ENCODE measurements around the gene TOM1L2.
A peak's percentile ranks its signal among the peaks of the same experiment; 100 is the strongest.

The TOM1L2 gene

DNA sequence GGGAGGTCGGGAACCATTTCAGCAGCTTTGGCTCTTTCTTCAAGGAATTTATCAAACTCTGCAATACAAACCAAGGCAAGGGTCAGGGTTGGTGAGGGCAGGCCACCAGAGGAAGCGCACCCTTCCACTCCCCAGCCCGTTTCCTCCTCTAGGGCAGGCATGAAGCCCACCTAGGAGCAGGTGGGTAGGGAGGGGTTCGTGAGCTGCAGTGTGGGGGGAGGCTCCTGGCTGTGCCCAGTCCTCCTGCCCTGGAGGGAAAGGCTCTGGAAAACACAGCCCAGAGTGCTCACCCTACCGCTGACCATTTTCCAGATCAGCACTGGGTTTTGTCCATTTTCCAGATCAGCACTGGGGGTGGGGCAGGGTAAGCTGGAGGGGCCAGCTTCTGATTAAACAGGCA is 124.5 kb downstream of the TOM1L2 start:
- peak overlapping the region in 7 of 11 experiments; percentile 15 to 78 (median 24); a peak in 8 of 22 replicates for H3K9ac ChIP-seq
- H3K9me3 ChIP-seq (replicated peaks in 1 of 11) = no peaks in the 10 kb centered on the region
- peaks cover 0 to 12% (median 0%) of the 10 kb centered on the region in 11 experiments; a peak in 1 of 22 replicates for H3K36me3 ChIP-seq
- no peaks in the 10 kb centered on the region for H3K27me3 ChIP-seq
- peaks cover 66 to 90% (median 83%) of the 10 kb centered on the region in 10 experiments for H3K4me1 ChIP-seq
- peak overlapping the region in 7 of 11 experiments; percentile 38 to 92 (median 87); a peak in 10 of 22 replicates for H3K27ac ChIP-seq
- peak overlapping the region; percentile 76 to 95 (median 90); a peak in 20 of 22 replicates for H3K4me2 ChIP-seq
- no peak for TF ChIP-seq Cebpa-rat (IDR thresholded peaks at IDR 0.05)
- H4K20me1 ChIP-seq = no peaks in the 10 kb centered on the region
- H3K4me3 ChIP-seq = no peak overlapping the region

DNA sequence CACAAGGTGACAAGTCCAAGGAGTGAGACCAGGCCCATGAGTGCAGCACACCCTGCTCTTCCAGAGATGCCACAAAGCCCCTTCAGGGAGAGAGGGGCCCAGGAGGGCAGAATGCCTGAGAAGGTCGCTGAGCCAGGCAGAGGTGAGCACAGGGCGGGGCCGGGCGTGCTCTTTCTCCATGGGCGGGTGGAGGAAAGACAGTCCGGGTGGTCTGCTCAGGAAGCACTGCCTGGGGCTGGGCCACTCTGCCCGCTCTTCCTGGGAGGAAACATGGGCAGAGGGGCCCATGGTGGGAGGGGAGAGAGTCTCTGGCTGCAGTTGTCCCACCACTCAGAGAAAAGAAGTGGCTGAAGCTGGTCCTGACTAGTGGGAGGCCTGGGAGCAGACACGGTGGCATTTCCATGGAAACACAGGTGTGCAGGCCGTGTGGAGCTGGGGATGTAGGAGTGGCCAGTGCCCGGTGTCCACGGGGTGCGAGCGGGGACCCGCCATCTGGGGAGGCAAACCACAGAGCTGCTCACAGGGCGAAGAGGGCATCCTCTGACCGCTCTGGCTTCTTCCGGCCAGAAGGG is 125.0 kb downstream of the TOM1L2 start:
- Histone ChIP-seq H3K27ac (peak overlapping the region in 5 of 11 experiments; percentile 38 to 92 (median 90); a peak in 4 of 22 replicates), H4K20me1 (no peaks in the 10 kb centered on the region), H3K9ac (peak overlapping the region in 7 of 11 experiments; percentile 15 to 76 (median 32); a peak in 8 of 22 replicates), H3K27me3 (no peaks in the 10 kb centered on the region), H3K9me3 (replicated peaks in 1 of 11) (no peaks in the 10 kb centered on the region), H3K36me3 (peaks cover 0 to 12% (median 0%) of the 10 kb centered on the region in 11 experiments; a peak in 1 of 22 replicates), H3K4me3 (no peak overlapping the region), H3K4me2 (peak overlapping the region; percentile 76 to 95 (median 90); a peak in 20 of 22 replicates), H3K4me1 (peaks cover 69 to 95% (median 87%) of the 10 kb centered on the region in 10 experiments)
- no peak for TF ChIP-seq Cebpa-rat (IDR thresholded peaks at IDR 0.05)

DNA sequence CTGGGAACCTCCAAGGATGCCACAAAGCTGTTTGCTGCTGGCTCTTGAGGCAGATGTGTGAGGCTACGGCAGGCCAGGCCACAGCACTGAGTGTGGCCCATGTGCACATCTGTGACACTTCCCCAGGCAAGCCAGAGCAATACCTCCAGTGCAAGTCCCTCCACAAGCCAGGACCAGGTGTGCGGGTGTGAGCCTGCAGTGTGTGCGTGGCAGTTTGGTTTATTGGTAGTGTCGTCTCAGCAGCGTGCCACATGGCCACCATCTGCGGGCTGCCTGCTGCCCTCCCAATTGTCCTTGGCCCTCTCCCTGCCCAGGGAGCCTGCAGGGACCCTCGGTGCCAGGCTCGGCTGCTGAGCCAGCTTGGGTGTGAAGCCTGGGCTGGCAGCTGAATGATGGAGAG is 125.6 kb downstream of the TOM1L2 start:
- Histone ChIP-seq H3K4me2 (peak overlapping the region; percentile 76 to 95 (median 90); a peak in 19 of 22 replicates), H3K4me1 (peaks cover 69 to 95% (median 86%) of the 10 kb centered on the region in 10 experiments), H3K9me3 (replicated peaks in 1 of 11) (no peaks in the 10 kb centered on the region), H3K4me3 (no peak overlapping the region), H4K20me1 (no peaks in the 10 kb centered on the region), H3K27me3 (no peaks in the 10 kb centered on the region), H3K9ac (peak overlapping the region in 4 of 11 experiments; percentile 7 to 76 (median 25); a peak in 4 of 22 replicates), H3K27ac (peak overlapping the region in 2 of 11 experiments; percentile 2 to 90; a peak in 1 of 22 replicates), H3K36me3 (peaks cover 0 to 12% (median 0%) of the 10 kb centered on the region in 11 experiments; a peak in 1 of 22 replicates)
- no peak for TF ChIP-seq Cebpa-rat (IDR thresholded peaks at IDR 0.05)

DNA sequence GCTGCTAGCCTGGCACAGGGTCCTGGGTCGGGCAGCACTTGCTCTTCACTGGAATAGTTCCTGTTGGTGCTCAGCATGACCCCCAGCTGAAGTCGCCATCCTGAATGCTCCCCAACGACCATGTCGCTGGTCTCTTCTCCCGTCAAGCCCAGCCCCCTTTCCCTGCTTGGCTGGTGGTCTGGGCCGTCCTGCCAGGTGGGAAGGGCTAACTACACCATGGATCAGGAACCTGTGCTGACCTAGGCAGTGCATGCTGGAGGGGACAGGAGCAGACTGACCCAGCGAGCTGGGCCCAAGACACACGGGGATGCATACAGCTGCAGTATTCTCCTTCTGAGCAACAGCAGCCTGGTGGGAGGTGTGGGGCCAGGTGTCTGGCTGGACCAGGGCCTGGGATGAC is 126.2 kb downstream of the TOM1L2 start:
- H3K36me3 ChIP-seq = peaks cover 0 to 12% (median 0%) of the 10 kb centered on the region in 11 experiments; a peak in 1 of 22 replicates
- H4K20me1 ChIP-seq = no peaks in the 10 kb centered on the region
- no peaks in the 10 kb centered on the region for H3K9me3 ChIP-seq (replicated peaks in 1 of 11)
- H3K27ac ChIP-seq = peak overlapping the region in 1 of 11 experiments; percentile 2; a peak in 2 of 22 replicates
- peak overlapping the region in 7 of 11 experiments; percentile 5 to 95 (median 76); a peak in 7 of 22 replicates for H3K4me2 ChIP-seq
- H3K9ac ChIP-seq = peak overlapping the region in 4 of 11 experiments; percentile 7 to 23 (median 16); a peak in 3 of 22 replicates
- no peak overlapping the region for H3K4me3 ChIP-seq
- TF ChIP-seq Cebpa-rat (IDR thresholded peaks at IDR 0.05) = no peak
- no peaks in the 10 kb centered on the region for H3K27me3 ChIP-seq
- peaks cover 69 to 95% (median 86%) of the 10 kb centered on the region in 10 experiments for H3K4me1 ChIP-seq

DNA sequence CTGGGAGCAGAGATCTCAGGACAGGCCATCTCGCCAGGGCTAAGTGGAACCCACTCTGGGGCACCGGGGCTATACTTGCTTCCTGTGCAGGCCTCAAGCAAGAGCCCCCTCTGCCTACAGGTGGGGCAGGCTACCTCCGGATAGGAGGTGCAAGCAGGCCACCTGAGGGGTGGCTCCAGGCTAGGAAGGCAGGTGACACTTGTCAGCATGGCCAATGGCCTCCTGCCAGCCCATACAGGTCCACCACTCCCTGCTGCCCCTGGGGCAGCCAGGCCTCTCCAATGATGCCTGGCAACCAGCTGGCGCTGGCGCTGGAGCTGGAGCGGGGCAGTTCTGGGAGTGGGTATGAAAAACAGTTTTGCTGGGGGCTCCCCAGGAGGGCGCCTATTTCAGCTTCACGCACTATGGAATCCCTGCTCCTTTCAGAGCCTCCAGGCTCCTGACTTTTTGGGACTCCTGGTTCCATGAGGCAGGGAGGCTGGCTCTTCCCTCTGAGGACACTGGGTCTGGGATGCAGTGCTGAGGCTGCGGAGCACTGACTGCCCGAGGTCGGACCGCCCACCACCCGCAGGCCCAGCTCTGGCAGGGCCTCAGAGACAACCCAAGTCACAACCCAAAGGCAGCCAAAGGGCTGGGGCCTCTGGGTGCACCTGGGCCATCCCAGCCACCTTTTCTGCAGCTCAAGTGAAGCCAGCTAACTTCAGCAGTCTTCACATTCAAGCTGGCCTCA is 127.0 kb downstream of the TOM1L2 start:
- no peak overlapping the region for H3K4me3 ChIP-seq
- H4K20me1 ChIP-seq = no peaks in the 10 kb centered on the region
- peaks cover 0 to 12% (median 0%) of the 10 kb centered on the region in 11 experiments; a peak in 1 of 22 replicates for H3K36me3 ChIP-seq
- H3K9me3 ChIP-seq (replicated peaks in 1 of 11) = no peaks in the 10 kb centered on the region
- H3K4me1 ChIP-seq = peaks cover 69 to 95% (median 86%) of the 10 kb centered on the region in 10 experiments
- H3K9ac ChIP-seq = peak overlapping the region in 3 of 11 experiments; percentile 20 to 29 (median 28); a peak in 4 of 22 replicates
- TF ChIP-seq Cebpa-rat (IDR thresholded peaks at IDR 0.05) = no peak
- H3K27ac ChIP-seq = peak overlapping the region in 1 of 11 experiments; percentile 4; a peak in 3 of 22 replicates
- no peaks in the 10 kb centered on the region for H3K27me3 ChIP-seq
- 0 out of 22 replicates have a peak overlapping the region, but pooled peaks of 3 of the 11 experiments have one; percentile 12 to 85 (median 18) for H3K4me2 ChIP-seq

DNA sequence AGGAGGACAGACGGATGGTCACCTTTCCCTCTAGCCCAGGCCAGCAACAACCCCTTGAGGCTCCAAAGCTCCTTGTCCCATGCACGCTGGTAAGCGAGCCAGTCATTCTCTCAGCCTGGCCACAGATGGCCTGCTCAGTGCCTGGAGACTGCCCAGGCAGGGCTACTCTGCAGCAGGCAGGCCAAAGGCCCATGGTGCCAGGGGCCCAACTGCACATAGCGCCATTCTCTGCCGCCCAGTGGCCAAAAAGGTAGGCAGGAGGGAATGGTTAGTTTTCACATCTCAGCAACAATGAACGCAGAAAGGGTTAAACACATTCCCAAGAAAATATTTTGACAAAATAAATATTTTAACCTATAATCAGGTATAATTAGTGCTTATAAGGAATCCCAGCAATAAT is 127.7 kb downstream of the TOM1L2 start:
- no peaks in the 10 kb centered on the region for H3K27me3 ChIP-seq
- no peak for TF ChIP-seq Cebpa-rat (IDR thresholded peaks at IDR 0.05)
- H3K4me1 ChIP-seq = peaks cover 66 to 95% (median 85%) of the 10 kb centered on the region in 10 experiments
- no peak overlapping the region for H3K4me3 ChIP-seq
- H3K9me3 ChIP-seq (replicated peaks in 1 of 11) = no peaks in the 10 kb centered on the region
- peaks cover 0 to 12% (median 0%) of the 10 kb centered on the region in 11 experiments; a peak in 1 of 22 replicates for H3K36me3 ChIP-seq
- peak overlapping the region in 2 of 11 experiments; percentile 20 to 21; a peak in 1 of 22 replicates for H3K4me2 ChIP-seq
- H3K9ac ChIP-seq = no peak overlapping the region; a peak in 1 of 22 replicates
- H4K20me1 ChIP-seq = no peaks in the 10 kb centered on the region
- no peak overlapping the region for H3K27ac ChIP-seq

DNA sequence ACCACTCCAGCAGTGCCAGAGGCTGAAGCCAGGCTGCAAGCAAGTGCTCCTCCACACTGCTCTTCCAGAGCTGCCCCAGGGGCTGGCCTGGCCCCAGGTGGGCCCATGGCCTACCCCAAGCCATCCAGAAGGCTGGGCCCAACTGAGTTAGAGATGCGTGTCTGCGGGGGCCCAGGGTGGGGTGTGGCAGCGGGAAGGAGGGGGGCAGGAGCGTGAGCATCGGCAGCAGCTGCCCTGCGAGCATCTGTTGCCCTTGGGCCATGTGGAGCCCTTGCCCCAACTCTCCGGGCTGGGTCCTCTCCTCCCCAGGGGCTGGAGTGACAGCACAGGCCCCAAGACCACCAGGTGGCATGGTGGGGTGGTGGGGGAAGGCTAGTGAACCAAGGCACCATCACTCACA is 128.1 kb downstream of the TOM1L2 start:
- H3K27ac ChIP-seq = peak overlapping the region in 2 of 11 experiments; percentile 5 to 20; a peak in 2 of 22 replicates

DNA sequence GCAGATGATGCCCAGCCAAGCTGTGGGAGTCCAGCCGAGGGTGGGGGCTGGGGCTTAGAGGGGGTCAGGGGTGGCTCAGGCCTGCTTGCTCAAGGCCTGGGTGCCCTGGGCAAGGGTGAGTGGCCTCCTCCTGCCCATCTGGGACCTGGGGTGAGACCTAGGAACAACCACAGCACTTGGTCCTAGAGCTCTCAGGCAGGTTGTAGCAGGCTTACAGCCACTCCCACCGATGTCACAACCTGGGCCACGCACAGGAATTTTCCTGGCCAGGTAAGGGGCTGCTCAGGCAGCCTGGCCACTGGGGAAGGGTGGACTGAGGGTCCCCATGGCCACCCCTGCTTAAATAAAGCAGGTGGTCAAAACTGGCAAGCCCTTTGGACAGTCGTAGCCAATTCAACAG is 129.1 kb downstream of the TOM1L2 start:
- no peak for TF ChIP-seq Cebpa-rat (IDR thresholded peaks at IDR 0.05)
- H3K4me1 ChIP-seq = peaks cover 66 to 95% (median 85%) of the 10 kb centered on the region in 10 experiments
- H3K4me3 ChIP-seq = no peak overlapping the region
- peaks cover 0 to 12% (median 0%) of the 10 kb centered on the region in 11 experiments; a peak in 1 of 22 replicates for H3K36me3 ChIP-seq
- H3K9ac ChIP-seq = no peak overlapping the region
- H3K4me2 ChIP-seq = peak overlapping the region in 2 of 11 experiments; percentile 51 to 100; a peak in 5 of 22 replicates
- H3K9me3 ChIP-seq (replicated peaks in 1 of 11) = no peaks in the 10 kb centered on the region
- no peak overlapping the region; a peak in 1 of 22 replicates for H3K27ac ChIP-seq
- no peaks in the 10 kb centered on the region for H4K20me1 ChIP-seq
- no peaks in the 10 kb centered on the region for H3K27me3 ChIP-seq

More for the DNA sequence above, 128.1 kb downstream of the TOM1L2 start:
- TF ChIP-seq Cebpa-rat (IDR thresholded peaks at IDR 0.05) = no peak
- Histone ChIP-seq H3K4me3 (no peak overlapping the region), H4K20me1 (no peaks in the 10 kb centered on the region), H3K9ac (no peak overlapping the region), H3K4me1 (peaks cover 66 to 95% (median 85%) of the 10 kb centered on the region in 10 experiments), H3K36me3 (peaks cover 0 to 12% (median 0%) of the 10 kb centered on the region in 11 experiments; a peak in 1 of 22 replicates), H3K4me2 (peak overlapping the region in 3 of 11 experiments; percentile 15 to 21 (median 20); a peak in 1 of 22 replicates), H3K27me3 (no peaks in the 10 kb centered on the region), H3K9me3 (replicated peaks in 1 of 11) (no peaks in the 10 kb centered on the region)

Data from BLaER1 treated with 17β-estradiol and CSF1 and Interleukin-3, amounts not matched to agents 10 nM and 100 nM (cell line).